PC-3 (cell line): ENCODE results near the gene SDK1. TPM values are rescaled to one million over a fixed set of nuclear protein-coding genes. Genes with fewer than 3 reads are reported as not detected.
"Not testable (repeated sequence)": the region's sequence is repeated elsewhere in the genome, so short reads cannot be mapped to it uniquely, and the experiment has no call there.

Experiments used
- ATAC-seq: fragments of 200-7000 bp; cut with Tn5 transposase; 2 replicates; pipeline ENCODE4 v1.9.1; 2020; ENCODE audit warnings: mild to moderate bottlenecking, moderate library complexity
- BruUV-seq: library from RNA; stranded (reverse); fragments of 400-500 nt; replicated peaks from 2 replicates; lab custom pipeline; 2021; lab: Mats Ljungman, UMichigan
- CTCF ChIA-PET: fragments of 300-600 bp; sonication (Branson Sonifier 250); formaldehyde crosslinking; loops from one replicate; lab custom pipeline; 2022; ENCODE audit warnings: antibody characterized with exemption; lab: Charles Lee
- POLR2A ChIA-PET: fragments of 300-600 bp; sonication (Branson Sonifier 250); formaldehyde crosslinking; loops from one replicate; lab custom pipeline; 2022; ENCODE audit warnings: antibody characterized with exemption; ENCODE audit not compliant: unreplicated experiment; lab: Charles Lee
- DNase-seq: peaks from one replicate; pipeline ENCODE4 v3.0.0-alpha.2; 2015
- H2AFZ ChIP-seq: fragments of 300-600 bp; sonication (generic); 2 replicates; pipeline ENCODE4 v1.6.0; 2016; ENCODE audit warnings: antibody characterized with exemption, low read length
- H3F3A ChIP-seq: fragments of 300-600 bp; sonication (generic); one replicate; pipeline ENCODE4 v1.6.0; 2017; ENCODE audit warnings: antibody characterized with exemption, low read length, control low read depth, mild to moderate bottlenecking; ENCODE audit not compliant: unreplicated experiment
- H3K27ac ChIP-seq: fragments of 300-600 bp; sonication (generic); 2 replicates; pipeline ENCODE4 v1.5.1; 2016; ENCODE audit warnings: mild to moderate bottlenecking, low read length
- H3K27me3 ChIP-seq: fragments of 300-600 bp; sonication (generic); 2 replicates; pipeline ENCODE4 v1.6.1; 2016; ENCODE audit warnings: low read length, mixed read lengths
- H3K36me3 ChIP-seq: fragments of 300-600 bp; sonication (generic); 2 replicates; pipeline ENCODE4 v1.6.1; 2016; ENCODE audit warnings: low read depth, mixed run types, low read length, mixed read lengths
- H3K4me1 ChIP-seq: fragments of 300-600 bp; sonication (generic); 2 replicates; pipeline ENCODE4 v1.5.1; 2016; ENCODE audit warnings: low read length; ENCODE audit not compliant: insufficient read depth
- H3K4me2 ChIP-seq: fragments of 300-600 bp; sonication (generic); 2 replicates; pipeline ENCODE4 v1.6.0; 2016; ENCODE audit warnings: low read length
- H3K4me3 ChIP-seq: fragments of 300-600 bp; sonication (generic); 2 replicates; pipeline ENCODE4 v1.5.1; 2016; ENCODE audit warnings: mild to moderate bottlenecking, low read length, mixed read lengths
- H3K79me2 ChIP-seq: fragments of 300-600 bp; sonication (generic); 2 replicates; pipeline ENCODE4 v1.6.1; 2017; ENCODE audit warnings: low read length, mixed read lengths
- H3K9ac ChIP-seq: fragments of 300-600 bp; sonication (generic); 2 replicates; pipeline ENCODE4 v1.6.0; 2016; ENCODE audit warnings: mild to moderate bottlenecking, low read length
- H3K9me2 ChIP-seq: fragments of 300-600 bp; sonication (generic); replicated peaks from 2 replicates; pipeline ENCODE4 v1.6.1; 2016; ENCODE audit warnings: mixed run types, low read length, mixed read lengths
- H3K9me3 ChIP-seq: fragments of 300-600 bp; sonication (generic); 2 replicates; pipeline ENCODE4 v1.6.1; 2016; ENCODE audit warnings: low read length, mixed read lengths
- H4K20me1 ChIP-seq: fragments of 300-600 bp; sonication (generic); 2 replicates; pipeline ENCODE4 v1.6.1; 2016; ENCODE audit warnings: low read length, mixed read lengths
- EZH2 ChIP-seq: fragments of 300-600 bp; sonication (generic); IDR thresholded peaks from one replicate; pipeline ENCODE4 v1.6.1; 2017; ENCODE audit warnings: antibody characterized with exemption, mild to moderate bottlenecking, low read length; ENCODE audit not compliant: unreplicated experiment
- EZH2phosphoT487 ChIP-seq: fragments of 300-600 bp; sonication (generic); IDR thresholded peaks from 2 replicates; pipeline ENCODE4 v1.6.1; 2018; ENCODE audit warnings: mild to moderate bottlenecking, antibody characterized with exemption, low read length, borderline replicate concordance
- intact Hi-C: fragments of 100-400 bp; cut with micrococcal nuclease; formaldehyde crosslinking; loops from 2 replicates; pipeline ENCODE4 v1.9.0; 2023
- total RNA-seq: library from RNA; depleted of rRNA; stranded (reverse); fragments of >200 nt; gene quantifications from 2 replicates; pipeline ENCODE4 v1.2.3, GENCODE V29; 2014
- TF ChIP-seq, protein P1 (sequence below): fragments of 300-600 bp; sonication (generic); conservative IDR thresholded peaks from 2 replicates; pipeline ENCODE4 v1.5.1; 2017; ENCODE audit warnings: antibody characterized with exemption, low read depth, mild to moderate bottlenecking, low read length

The SDK1 gene
- total RNA-seq, 1 experiment from 2014 or later = 2.8 TPM

- H3K4me1 ChIP-seq = no peaks in the 10 kb centered on the region
- no peaks in the 10 kb centered on the region for H3K79me2 ChIP-seq
- intact Hi-C loops = loop anchor here (5.0 kb wide), 1 partner anchor 65 kb away; no protein-coding TSS in a partner anchor
- H3K36me3 ChIP-seq = no peaks in the 10 kb centered on the region
- ATAC-seq (no peak), DNase-seq (no peak)
- ChIA-PET CTCF (no interaction called here), POLR2A (interaction anchor here (0.7 kb wide), 1 partner anchor 843 kb away, joined by 4 read pairs; no protein-coding TSS in a partner anchor)
- no peaks in the 10 kb centered on the region for H3K9me2 ChIP-seq
- no peaks in the 10 kb centered on the region for H4K20me1 ChIP-seq
- no peaks in the 10 kb centered on the region for H3F3A ChIP-seq
- H3K27ac ChIP-seq = no peak overlapping the region
- TF ChIP-seq, protein P1, sequence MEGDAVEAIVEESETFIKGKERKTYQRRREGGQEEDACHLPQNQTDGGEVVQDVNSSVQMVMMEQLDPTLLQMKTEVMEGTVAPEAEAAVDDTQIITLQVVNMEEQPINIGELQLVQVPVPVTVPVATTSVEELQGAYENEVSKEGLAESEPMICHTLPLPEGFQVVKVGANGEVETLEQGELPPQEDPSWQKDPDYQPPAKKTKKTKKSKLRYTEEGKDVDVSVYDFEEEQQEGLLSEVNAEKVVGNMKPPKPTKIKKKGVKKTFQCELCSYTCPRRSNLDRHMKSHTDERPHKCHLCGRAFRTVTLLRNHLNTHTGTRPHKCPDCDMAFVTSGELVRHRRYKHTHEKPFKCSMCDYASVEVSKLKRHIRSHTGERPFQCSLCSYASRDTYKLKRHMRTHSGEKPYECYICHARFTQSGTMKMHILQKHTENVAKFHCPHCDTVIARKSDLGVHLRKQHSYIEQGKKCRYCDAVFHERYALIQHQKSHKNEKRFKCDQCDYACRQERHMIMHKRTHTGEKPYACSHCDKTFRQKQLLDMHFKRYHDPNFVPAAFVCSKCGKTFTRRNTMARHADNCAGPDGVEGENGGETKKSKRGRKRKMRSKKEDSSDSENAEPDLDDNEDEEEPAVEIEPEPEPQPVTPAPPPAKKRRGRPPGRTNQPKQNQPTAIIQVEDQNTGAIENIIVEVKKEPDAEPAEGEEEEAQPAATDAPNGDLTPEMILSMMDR = no peak
- no peak for TF ChIP-seq EZH2
- TF ChIP-seq EZH2phosphoT487 = no peak
- H3K4me2 ChIP-seq = no peak overlapping the region
- BruUV-seq = no TSS peak
- H3K27me3 ChIP-seq = no peaks in the 10 kb centered on the region
- no peak overlapping the region for H3K4me3 ChIP-seq
- H3K9me3 ChIP-seq = no peaks in the 10 kb centered on the region
- no peak overlapping the region for H3K9ac ChIP-seq
- no peak overlapping the region for H2AFZ ChIP-seq
These were observed 396.4 kb downstream of the SDK1 start for GRCh38 chr7:3697472-3697871.

- ChIA-PET CTCF (no interaction called here), POLR2A (no interaction called here)
- TF ChIP-seq, protein P1 = no peak
- no peak for TF ChIP-seq EZH2phosphoT487
- TF ChIP-seq EZH2 = no peak
- intact Hi-C loops = no loop called here
- Histone ChIP-seq H3K9me2 (no peaks in the 10 kb centered on the region), H4K20me1 (no peaks in the 10 kb centered on the region), H3K36me3 (no peaks in the 10 kb centered on the region), H3K9me3 (peaks cover 4% of the 10 kb centered on the region; the same call in 1 of the 2 replicates), H3K4me2 (no peak overlapping the region), H3K4me1 (peaks cover 3% of the 10 kb centered on the region), H2AFZ (no peak overlapping the region), H3K4me3 (no peak overlapping the region), H3K27ac (no peak overlapping the region), H3K79me2 (no peaks in the 10 kb centered on the region), H3K9ac (no peak overlapping the region), H3F3A (no peaks in the 10 kb centered on the region), H3K27me3 (no peaks in the 10 kb centered on the region)
- DNase-seq (no peak), ATAC-seq (no peak)
- no TSS peak for BruUV-seq
These were observed 404.2 kb downstream of the SDK1 start for GRCh38 chr7:3705258-3705657.

GRCh38 chr7:3706091-3706490, 405.0 kb downstream of the SDK1 start:
- H3K27ac ChIP-seq, H3K4me3 ChIP-seq, H2AFZ ChIP-seq, H3K4me1 ChIP-seq, BruUV-seq, H3K36me3 ChIP-seq, intact Hi-C loops, H3K4me2 ChIP-seq, CTCF ChIA-PET, H3F3A ChIP-seq, H3K9me2 ChIP-seq, H3K27me3 ChIP-seq, H3K9me3 ChIP-seq, H3K79me2 ChIP-seq, H4K20me1 ChIP-seq, DNase-seq, H3K9ac ChIP-seq, ATAC-seq, POLR2A ChIA-PET: not testable (repeated sequence)
